Lower leg skin (tissue), 4 donors: ENCODE results near the gene DIP2A. TPM values are rescaled to one million over a fixed set of nuclear protein-coding genes. Genes with fewer than 3 reads are reported as not detected.
"Not testable (repeated sequence)": the region's sequence is repeated elsewhere in the genome, so short reads cannot be mapped to it uniquely, and the experiment has no call there.

Experiments
- DNase-seq, 2 donors: peaks; one replicate each; pipeline ENCODE4 v3.0.0-alpha.2; 2019; ENCODE audit warnings: low spot score in 2 of 2
- H3K4me3 ChIP-seq: fragments of 200-600 bp; sonication (generic); 2 replicates; pipeline ENCODE4 v1.5.1; 2017; ENCODE audit warnings: mild to moderate bottlenecking, low read depth; ENCODE audit not compliant: poor library complexity, severe bottlenecking
- POLR2A ChIP-seq, 2 donors: fragments of 450-650 bp; IDR thresholded peaks; one replicate each; pipeline ENCODE4 v1.6.1; 2016 to 2017; ENCODE audit warnings: antibody characterized with exemption in 2 of 2, mild to moderate bottlenecking in 1 of 2, moderate library complexity in 1 of 2
- WGBS, 2 donors: methylation state at CpG; one replicate each; pipeline ENCODE4 v1.1.5; 2018; 5-methylcytosine and 5-hydroxymethylcytosine counted together
- intact Hi-C: fragments of 100-400 bp; cut with DNase I; formaldehyde crosslinking; loops from one replicate; pipeline ENCODE4 v1.15.0; 2023; ENCODE audit warnings: low total_unique reads
- total RNA-seq, 4 donors: library from RNA; depleted of rRNA; stranded (reverse); fragments of >200 nt; gene quantifications; one replicate each; pipeline ENCODE4 v1.1.0, GENCODE V29; 2016
- TF ChIP-seq, protein P1 (sequence below), 3 donors: fragments of 450-650 bp; IDR thresholded peaks; one replicate each; pipeline ENCODE4 v1.5.1; 2016; ENCODE audit warnings: antibody characterized with exemption in 3 of 3, mild to moderate bottlenecking in 3 of 3, moderate library complexity in 2 of 3

The DIP2A gene
- total RNA-seq, 4 donors from 2014 or later = 37.3 to 77.8 (median 38.5) TPM

- TF ChIP-seq POLR2A (IDR thresholded peaks at IDR 0.05) = no peak
- TF ChIP-seq, protein P1, sequence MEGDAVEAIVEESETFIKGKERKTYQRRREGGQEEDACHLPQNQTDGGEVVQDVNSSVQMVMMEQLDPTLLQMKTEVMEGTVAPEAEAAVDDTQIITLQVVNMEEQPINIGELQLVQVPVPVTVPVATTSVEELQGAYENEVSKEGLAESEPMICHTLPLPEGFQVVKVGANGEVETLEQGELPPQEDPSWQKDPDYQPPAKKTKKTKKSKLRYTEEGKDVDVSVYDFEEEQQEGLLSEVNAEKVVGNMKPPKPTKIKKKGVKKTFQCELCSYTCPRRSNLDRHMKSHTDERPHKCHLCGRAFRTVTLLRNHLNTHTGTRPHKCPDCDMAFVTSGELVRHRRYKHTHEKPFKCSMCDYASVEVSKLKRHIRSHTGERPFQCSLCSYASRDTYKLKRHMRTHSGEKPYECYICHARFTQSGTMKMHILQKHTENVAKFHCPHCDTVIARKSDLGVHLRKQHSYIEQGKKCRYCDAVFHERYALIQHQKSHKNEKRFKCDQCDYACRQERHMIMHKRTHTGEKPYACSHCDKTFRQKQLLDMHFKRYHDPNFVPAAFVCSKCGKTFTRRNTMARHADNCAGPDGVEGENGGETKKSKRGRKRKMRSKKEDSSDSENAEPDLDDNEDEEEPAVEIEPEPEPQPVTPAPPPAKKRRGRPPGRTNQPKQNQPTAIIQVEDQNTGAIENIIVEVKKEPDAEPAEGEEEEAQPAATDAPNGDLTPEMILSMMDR (IDR thresholded peaks at IDR 0.05) = no peak
- H3K4me3 ChIP-seq = no peak overlapping the region
- 60 to 71% methylated on average over 5 of the region's 5 CpGs for WGBS, 2 donors
- intact Hi-C loops = no loop called here
- DNase-seq = peak in 1 of 2 donors; percentile 43
These were observed 3.2 kb downstream of the DIP2A start for GRCh38 chr21:46461909-46462308.

DNA sequence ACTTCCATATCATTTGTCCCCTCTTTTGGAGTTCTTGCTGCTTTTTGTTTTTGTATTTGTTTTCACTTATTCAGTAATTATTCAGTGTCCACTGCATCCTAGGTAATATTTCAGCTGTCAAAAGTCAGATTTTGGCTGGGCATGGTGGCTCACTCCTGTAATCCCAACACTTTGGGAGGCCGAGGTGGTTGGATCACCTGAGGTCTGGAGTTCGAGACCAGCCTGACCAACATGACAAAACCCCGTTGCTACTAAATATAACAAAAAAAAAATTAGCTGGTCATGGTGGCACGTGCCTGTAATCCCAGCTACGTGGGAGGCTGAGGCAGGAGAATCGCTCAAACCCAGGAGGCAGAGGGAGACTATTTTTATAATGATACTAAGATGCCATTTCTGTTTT, 6.5 kb downstream of the DIP2A start:
- DNase-seq = peak in 1 of 2 donors; percentile 18
- intact Hi-C loops, H3K4me3 ChIP-seq: not testable (repeated sequence)
- 94 to 96% methylated on average over 6 of the region's 6 CpGs for WGBS, 2 donors

DNA sequence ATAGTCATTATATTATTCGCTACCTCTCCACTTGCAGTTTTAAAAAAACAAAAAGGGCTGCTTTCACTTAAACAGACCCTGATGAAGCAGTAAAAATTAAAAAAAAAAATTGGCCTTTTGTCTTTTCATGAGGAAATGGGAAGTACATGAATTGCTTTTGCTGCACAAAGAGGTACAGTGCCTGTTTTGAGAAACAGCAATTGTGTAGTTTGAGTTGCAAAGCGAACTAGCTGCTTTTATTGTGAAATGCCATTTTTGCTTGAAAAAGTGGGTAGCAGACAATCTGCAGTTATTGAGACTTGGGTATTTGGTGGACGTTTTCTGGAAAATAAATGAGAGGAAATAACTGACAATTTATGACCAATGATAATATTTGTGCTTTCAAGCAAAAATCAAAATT, 7.0 kb downstream of the DIP2A start:
- no peak for DNase-seq
- H3K4me3 ChIP-seq = no peak overlapping the region
- intact Hi-C loops = no loop called here
- 78 to 80% methylated on average over 3 of the region's 3 CpGs for WGBS, 2 donors
- TF ChIP-seq, protein P1 (IDR thresholded peaks at IDR 0.05) = no peak
- no peak for TF ChIP-seq POLR2A (IDR thresholded peaks at IDR 0.05)

DNA sequence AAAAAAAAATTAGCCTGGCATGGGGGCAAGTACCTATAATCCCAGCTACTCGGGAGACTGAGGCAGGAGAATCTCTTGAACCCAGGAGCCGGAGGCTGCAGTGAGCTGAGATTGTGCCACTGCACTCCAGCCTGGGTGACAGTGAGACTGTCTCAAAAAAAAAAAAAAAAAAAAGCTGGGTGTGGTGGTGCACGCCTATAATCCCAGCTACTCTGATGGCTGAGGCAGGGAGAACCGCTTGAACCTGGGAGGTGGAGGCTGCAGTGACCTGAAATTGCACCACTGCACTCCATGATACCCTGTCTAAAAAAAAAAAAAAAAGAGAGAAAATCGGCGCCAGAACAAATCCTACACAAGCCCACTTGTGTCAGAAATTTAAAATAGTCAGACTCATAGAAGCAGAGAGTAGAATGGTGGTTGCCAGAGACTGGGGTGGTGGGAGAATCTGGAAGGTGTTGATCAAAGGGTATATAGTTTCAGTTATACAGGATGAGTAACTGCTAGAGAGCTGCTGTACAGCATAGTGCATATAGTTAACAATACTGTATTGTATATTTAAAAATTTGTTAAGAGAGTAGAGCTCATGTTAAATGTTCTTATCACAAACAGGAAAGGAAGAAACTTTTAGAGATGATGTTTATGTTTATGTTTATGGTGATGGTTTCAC, 9.6 kb downstream of the DIP2A start:
- WGBS, 2 donors = 52 to 60% methylated on average over 6 of the region's 6 CpGs
- peak in 1 of 2 donors; percentile 17 for DNase-seq
- H3K4me3 ChIP-seq = no peak overlapping the region
- TF ChIP-seq, protein P1 (IDR thresholded peaks at IDR 0.05) = no peak
- TF ChIP-seq POLR2A (IDR thresholded peaks at IDR 0.05) = no peak
- intact Hi-C loops = no loop called here

DNA sequence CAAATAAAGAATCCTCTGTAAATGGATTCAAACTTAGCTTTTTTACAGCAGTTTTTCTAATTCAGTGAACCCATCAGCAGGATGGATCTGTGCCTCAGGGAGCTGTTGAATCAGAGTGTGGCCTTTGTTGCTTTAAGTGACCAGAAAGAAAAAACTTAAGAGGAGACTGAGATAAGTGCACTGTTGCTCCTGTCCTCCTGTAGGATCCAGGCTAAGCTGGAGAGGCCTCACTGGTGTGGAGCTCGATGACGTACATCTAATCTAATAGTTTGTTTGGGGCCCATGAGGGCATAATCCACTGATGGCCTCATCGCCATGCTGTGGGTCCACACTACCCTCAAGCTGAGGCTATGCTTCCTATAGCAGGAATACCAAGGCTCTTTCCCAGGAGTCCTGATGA, 10.6 kb downstream of the DIP2A start:
- intact Hi-C loops = no loop called here
- peak in 1 of 2 donors; percentile 31 for DNase-seq
- TF ChIP-seq, protein P1 (IDR thresholded peaks at IDR 0.05) = no peak
- TF ChIP-seq POLR2A (IDR thresholded peaks at IDR 0.05) = no peak
- 89 to 96% methylated on average over 3 of the region's 3 CpGs for WGBS, 2 donors
- H3K4me3 ChIP-seq = no peak overlapping the region

- intact Hi-C loops = no loop called here
- WGBS, 2 donors = 88 to 92% methylated on average over 1 of the region's 1 CpG
- TF ChIP-seq, protein P1 (IDR thresholded peaks at IDR 0.05) = no peak
- no peak for TF ChIP-seq POLR2A (IDR thresholded peaks at IDR 0.05)
- no peak for DNase-seq
- H3K4me3 ChIP-seq = no peak overlapping the region
These were observed 12.8 kb downstream of the DIP2A start for GRCh38 chr21:46471514-46471913.
